H1 (cell line): ENCODE measurements around the gene ZNF506. TPM values are rescaled to one million over a fixed set of nuclear protein-coding genes. Genes with fewer than 3 reads are reported as not detected.

Experiments used
- CBX5 ChIP-seq: fragments of 300-800, 300-1000 bp; sonication (generic); IDR thresholded peaks from 2 replicates; pipeline ENCODE4 v1.7.1; 2016; ENCODE audit warnings: antibody characterized with exemption, low read length, low read depth
- MAFK ChIP-seq: IDR thresholded peaks from 2 replicates; pipeline ENCODE4 v1.6.1; 2012; ENCODE audit warnings: low read depth, mild to moderate bottlenecking, improper control_type of control experiment, low read length
- polyA plus RNA-seq, 7 experiments: library from polyadenylated mRNA; depleted of rRNA in 3 of 7; stranded (reverse) in 5 of 7; unstranded in 2 of 7; fragments of >200 nt in 5 of 7; fragments of 200-250 nt in 2 of 7; gene quantifications; 1 replicate in 5 of 7; 2 replicates in 1 of 7; 4 replicates in 1 of 7; pipeline versions ENCODE4 v1.2.1 to v1.2.3, GENCODE V29; 2011 to 2013; ENCODE audit warnings: missing spikeins in 2 of 7, mixed read lengths in 2 of 7
- total RNA-seq: library from RNA; stranded (reverse); fragmentation: NEBNext Ultra II Directional; extraction: Animal tissue kit (Norgen Biotek cat#: 25700); gene quantifications from 2 replicates; pipeline ENCODE4 v1.2.1, GENCODE V29; 2021

The ZNF506 gene
- total and polyA plus RNA-seq, 2 of the 8 experiments (the other 6 are each of a cell fraction or from before 2014, with no cell fraction given), result 4.5 to 8.3 TPM

GRCh38 chr19:19777692-19778091 is 43.9 kb downstream of the ZNF506 start (continued):
- TF ChIP-seq CBX5 (no peak), MAFK (no peak)
